ENCODE measurements around the gene OPN4. TPM values are rescaled to one million over a fixed set of nuclear protein-coding genes. Genes with fewer than 3 reads are reported as not detected.
A peak's percentile ranks its signal among the peaks of the same experiment; 100 is the strongest.

OPN4 gene
- total and polyA plus RNA-seq, 9 of the 15 experiments (the other 6 are each of a cell fraction or from before 2014, with no cell fraction given) = not detected

DNA sequence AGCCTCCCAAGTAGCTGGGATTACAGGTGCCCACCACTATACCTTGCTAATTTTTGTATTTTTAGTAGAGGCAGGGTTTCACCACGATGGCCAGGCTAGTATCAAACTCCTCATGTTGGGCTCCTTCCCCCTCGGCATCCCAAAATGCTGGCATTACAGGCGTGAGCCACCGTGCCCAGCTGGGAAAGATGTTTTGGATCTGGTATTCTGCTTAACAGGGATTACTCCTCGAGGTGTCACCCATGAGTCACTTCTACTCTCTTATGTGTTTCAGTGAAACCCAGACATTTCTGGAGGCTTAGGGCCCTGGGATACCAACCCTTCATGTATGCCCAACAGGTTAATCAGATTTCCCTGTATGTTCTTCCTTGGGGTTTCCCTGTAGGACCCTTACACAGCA, 11.8 kb upstream of the OPN4 start:
- DNase-seq (ENCODE audit: extremely low read depth in 1 of 4, low spot score in 3 of 4) = peak in 2 of 4 experiments; percentile 5 to 6
- 4% methylated on average over 5 of the region's 5 CpGs for WGBS (ENCODE audit: insufficient coverage, low coverage, missing lambda C conversion rate)
- POLR2A ChIA-PET = interaction anchor here (1.2 kb wide), 1 partner anchor 12 kb away, joined by 3 read pairs; the partner anchor contains the start of gene OPN4
- TF ChIP-seq ZNF311 (CRISPR knock-in tag; IDR thresholded peaks at IDR 0.05) = no peak
- TF ChIP-seq COPS2 (conservative IDR thresholded peaks at IDR 0.05) = no peak
- TF ChIP-seq ZNF212 (CRISPR knock-in tag; IDR thresholded peaks at IDR 0.05) = no peak
- TF ChIP-seq, protein P1, sequence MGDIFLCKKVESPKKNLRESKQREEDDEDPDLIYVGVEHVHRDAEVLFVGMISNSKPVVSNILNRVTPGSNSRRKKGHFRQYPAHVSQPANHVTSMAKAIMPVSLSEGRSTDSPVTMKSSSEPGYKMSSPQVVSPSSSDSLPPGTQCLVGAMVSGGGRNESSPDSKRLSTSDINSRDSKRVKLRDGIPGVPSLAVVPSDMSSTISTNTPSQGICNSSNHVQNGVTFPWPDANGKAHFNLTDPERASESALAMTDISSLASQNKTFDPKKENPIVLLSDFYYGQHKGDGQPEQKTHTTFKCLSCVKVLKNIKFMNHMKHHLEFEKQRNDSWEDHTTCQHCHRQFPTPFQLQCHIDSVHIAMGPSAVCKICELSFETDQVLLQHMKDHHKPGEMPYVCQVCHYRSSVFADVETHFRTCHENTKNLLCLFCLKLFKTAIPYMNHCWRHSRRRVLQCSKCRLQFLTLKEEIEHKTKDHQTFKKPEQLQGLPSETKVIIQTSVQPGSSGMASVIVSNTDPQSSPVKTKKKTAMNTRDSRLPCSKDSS (IDR thresholded peaks at IDR 0.05; ENCODE audit: low read depth, partially characterized antibody) = no peak
- TF ChIP-seq, protein P2, sequence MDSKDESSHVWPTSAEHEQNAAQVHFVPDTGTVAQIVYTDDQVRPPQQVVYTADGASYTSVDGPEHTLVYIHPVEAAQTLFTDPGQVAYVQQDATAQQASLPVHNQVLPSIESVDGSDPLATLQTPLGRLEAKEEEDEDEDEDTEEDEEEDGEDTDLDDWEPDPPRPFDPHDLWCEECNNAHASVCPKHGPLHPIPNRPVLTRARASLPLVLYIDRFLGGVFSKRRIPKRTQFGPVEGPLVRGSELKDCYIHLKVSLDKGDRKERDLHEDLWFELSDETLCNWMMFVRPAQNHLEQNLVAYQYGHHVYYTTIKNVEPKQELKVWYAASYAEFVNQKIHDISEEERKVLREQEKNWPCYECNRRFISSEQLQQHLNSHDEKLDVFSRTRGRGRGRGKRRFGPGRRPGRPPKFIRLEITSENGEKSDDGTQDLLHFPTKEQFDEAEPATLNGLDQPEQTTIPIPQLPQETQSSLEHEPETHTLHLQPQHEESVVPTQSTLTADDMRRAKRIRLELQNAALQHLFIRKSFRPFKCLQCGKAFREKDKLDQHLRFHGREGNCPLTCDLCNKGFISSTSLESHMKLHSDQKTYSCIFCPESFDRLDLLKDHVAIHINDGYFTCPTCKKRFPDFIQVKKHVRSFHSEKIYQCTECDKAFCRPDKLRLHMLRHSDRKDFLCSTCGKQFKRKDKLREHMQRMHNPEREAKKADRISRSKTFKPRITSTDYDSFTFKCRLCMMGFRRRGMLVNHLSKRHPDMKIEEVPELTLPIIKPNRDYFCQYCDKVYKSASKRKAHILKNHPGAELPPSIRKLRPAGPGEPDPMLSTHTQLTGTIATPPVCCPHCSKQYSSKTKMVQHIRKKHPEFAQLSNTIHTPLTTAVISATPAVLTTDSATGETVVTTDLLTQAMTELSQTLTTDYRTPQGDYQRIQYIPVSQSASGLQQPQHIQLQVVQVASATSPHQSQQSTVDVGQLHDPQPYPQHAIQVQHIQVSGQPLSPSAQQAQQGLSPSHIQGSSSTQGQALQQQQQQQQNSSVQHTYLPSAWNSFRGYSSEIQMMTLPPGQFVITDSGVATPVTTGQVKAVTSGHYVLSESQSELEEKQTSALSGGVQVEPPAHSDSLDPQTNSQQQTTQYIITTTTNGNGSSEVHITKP (IDR thresholded peaks at IDR 0.05; ENCODE audit: partially characterized antibody) = no peak
- TF ChIP-seq ZNF408 (CRISPR knock-in tag; IDR thresholded peaks at IDR 0.05; ENCODE audit: low read depth) = no peak
- no peak for TF ChIP-seq MAFG (tag; conservative IDR thresholded peaks at IDR 0.05)
- TF ChIP-seq MEIS2 (IDR thresholded peaks at IDR 0.05; ENCODE audit: partially characterized antibody) = no peak
- no peak for TF ChIP-seq HEY1 (CRISPR knock-in tag; IDR thresholded peaks at IDR 0.05; ENCODE audit: borderline replicate concordance)
- TF ChIP-seq, protein P3, sequence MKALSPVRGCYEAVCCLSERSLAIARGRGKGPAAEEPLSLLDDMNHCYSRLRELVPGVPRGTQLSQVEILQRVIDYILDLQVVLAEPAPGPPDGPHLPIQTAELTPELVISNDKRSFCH (CRISPR knock-in tag; IDR thresholded peaks at IDR 0.05) = no peak
- TF ChIP-seq, protein P3 (tag; IDR thresholded peaks at IDR 0.05) = no peak
- no peak for TF ChIP-seq BCLAF1 (IDR thresholded peaks at IDR 0.05; ENCODE audit: borderline replicate concordance in 1 of 2, control insufficient read depth in 1 of 2, low read depth in 2 of 2, low read length in 1 of 2)
- TF ChIP-seq POLR2B (IDR thresholded peaks at IDR 0.05; ENCODE audit: low read depth, partially characterized antibody) = no peak

More for the DNA sequence above, 11.8 kb upstream of the OPN4 start:
- FAIRE-seq (no peak), ATAC-seq (no peak)
- Histone ChIP-seq H3K4me3 (no peak overlapping the region), H3K9me1 (ENCODE audit: control insufficient read depth, insufficient read depth, low read length) (no peaks in the 10 kb centered on the region), H3K27ac (ENCODE audit: extremely low read depth, low read depth, low read length) (no peak overlapping the region), H2AFZ (ENCODE audit: low read depth, low read length) (no peak overlapping the region), H3K9me3 (replicated peaks; ENCODE audit: control insufficient read depth, insufficient read depth, low read depth, low read length) (no peaks in the 10 kb centered on the region), H3K9ac (ENCODE audit: insufficient read depth in 1 of 2, low read depth in 2 of 2, low read length in 2 of 2) (no peak overlapping the region), H3K36me3 (ENCODE audit: control insufficient read depth, insufficient read depth, low read length) (no peaks in the 10 kb centered on the region), H3K4me2 (ENCODE audit: insufficient read depth, low read length) (no peak overlapping the region), H3K79me2 (ENCODE audit: control insufficient read depth, insufficient read depth, low read length) (no peaks in the 10 kb centered on the region), H3K4me1 (replicated peaks in 1 of 2; ENCODE audit: control insufficient read depth in 2 of 2, insufficient read depth in 2 of 2, low read length in 2 of 2) (no peaks in the 10 kb centered on the region; a peak in 1 of 5 replicates), H3K27me3 (ENCODE audit: control insufficient read depth in 2 of 2, insufficient read depth in 2 of 2, low read length in 2 of 2) (peaks cover 0 to 8% of the 10 kb centered on the region in 2 experiments; a peak in 2 of 5 replicates), H4K20me1 (replicated peaks; ENCODE audit: control insufficient read depth, insufficient read depth, low read length) (no peaks in the 10 kb centered on the region)
- BruUV-seq (replicated peaks) = no TSS peak
- in situ Hi-C loops (cut with MboI) = no loop called here
- CTCF ChIA-PET (ENCODE audit: low intra/inter-chr PET ratio) = no interaction called here
- intact Hi-C loops (cut with micrococcal nuclease) = no loop called here
